ENCODE results near the gene CAMTA2.
"Not testable (repeated sequence)": the region's sequence is repeated elsewhere in the genome, so short reads cannot be mapped to it uniquely, and the experiment has no call there.

The CAMTA2 gene

DNA sequence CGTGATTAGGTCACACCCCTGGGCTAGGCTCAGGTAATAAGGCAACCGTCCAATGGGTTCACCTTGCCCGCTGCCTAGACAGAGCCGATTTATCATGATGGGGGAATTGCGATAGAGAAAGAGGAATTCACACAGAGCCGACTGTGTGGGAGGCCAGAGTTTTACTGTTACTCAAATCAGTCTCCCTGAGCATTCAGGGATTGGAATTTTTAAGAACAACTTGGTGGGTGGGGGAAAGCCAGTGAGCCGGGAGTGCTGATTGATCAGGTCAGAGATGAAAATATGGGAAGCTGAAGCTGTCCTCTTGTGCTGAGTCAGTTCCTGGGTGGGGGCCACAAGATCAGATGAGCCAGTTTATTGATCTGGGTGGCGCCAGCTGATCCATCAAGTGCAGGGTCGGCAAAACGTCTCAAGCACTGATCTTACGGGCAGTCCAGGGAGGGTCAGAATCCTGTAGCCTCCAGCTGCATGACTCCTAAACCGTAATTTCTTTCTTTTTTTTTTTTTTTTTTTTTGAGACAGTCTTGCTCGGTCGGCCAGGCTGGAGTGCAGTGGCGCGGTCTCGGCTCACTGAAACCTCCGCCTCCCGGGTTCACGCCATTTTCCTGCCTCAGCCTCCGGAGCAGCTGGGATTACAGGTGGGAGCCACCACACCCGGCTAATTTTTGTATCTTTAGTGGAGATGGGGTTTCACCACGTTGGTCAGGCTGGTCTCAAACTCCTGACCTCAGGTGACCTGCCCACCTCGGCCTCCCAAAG lies 60.7 kb downstream of the CAMTA2 start:
- not testable (repeated sequence) for DNase-seq

DNA sequence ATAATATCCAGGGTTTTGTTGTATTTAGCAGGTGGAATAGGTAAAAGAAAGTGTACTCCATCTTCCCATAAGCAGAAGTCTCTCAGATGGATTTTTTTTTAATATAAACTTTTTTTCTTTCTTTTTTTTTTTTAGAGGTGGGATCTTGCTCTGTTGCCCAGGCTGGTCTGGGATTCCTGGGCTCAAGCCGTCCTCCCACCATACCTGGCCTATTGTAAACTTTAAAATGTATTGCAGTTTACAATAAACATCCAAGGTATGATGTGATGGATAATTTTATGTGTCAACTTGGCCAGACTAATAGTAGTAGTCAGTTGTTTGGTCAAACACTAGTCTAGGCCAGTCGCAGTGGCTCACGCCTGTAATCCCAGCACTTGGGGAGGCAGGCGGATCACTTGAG lies 66.2 kb downstream of the CAMTA2 start:
- DNase-seq = no peak

DNA sequence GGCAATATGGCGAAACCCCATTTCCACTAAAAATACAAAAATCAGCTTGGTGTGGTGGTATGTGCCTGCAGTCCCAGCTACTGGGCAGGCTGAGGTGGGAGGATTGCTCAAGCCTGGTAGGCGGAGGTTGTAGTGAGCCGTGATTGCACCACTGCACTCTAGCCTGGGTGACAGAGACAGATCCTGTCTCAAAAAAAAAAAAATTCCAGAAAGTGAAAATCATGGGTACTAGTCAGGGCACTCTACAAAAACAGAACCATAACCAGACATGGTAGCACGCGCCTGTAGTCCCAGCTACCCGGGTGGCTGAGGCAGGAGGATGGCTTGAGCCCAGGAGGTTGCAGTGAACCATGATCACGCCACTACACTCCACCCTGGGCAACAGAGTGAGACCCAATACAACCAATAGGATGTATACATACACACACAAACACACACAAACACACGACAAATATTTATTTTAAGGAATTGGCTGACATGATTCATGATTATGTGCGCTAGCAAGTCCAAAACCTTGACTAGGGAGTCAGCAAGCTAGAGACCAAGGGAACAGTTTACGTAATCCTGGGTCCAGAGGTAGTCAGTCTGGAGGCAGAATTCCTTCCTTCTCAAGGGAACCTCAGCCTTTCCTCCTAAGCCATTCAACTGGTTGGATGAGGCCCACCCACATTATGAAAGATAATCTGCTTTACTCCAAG lies 67.0 kb downstream of the CAMTA2 start:
- no peak for DNase-seq

DNA sequence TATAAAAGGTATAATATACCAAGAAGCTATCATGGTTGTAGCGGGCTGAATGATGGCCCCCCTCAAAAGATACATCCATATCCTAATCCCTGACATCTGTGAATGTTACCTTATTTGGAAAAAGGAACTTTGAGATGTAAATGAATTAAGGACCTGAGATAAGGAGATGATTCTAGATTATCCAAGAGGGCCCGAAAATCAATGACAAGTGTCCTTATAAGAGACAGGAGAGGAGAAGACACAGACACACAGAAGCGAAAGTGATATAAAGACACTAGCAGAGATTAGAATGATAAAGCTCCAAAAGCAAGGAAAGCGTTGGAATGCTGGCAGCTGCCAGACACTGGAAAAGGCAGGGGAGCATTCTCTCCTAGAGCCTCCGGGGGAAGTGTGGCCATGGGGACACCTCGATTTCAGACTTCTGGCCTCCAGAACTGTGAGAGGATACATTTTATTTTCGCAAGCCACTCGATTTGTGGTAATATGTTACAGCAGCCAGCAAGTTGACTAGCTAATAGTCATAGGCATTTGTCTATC lies 67.9 kb downstream of the CAMTA2 start:
- DNase-seq = no peak
